OCI-LY3 (cell line): Measurements from ENCODE around the gene KCTD2.
"Not testable (repeated sequence)": the region's sequence is repeated elsewhere in the genome, so short reads cannot be mapped to it uniquely, and the experiment has no call there.

Experiments used
- CTCF ChIP-seq: fragments of 200-600, 300-600 bp; sonication (generic); IDR thresholded peaks from 2 replicates; pipeline ENCODE4 v1.5.1; 2014; ENCODE audit warnings: antibody characterized with exemption, low read length, low read depth
- EZH2phosphoT487 ChIP-seq: fragments of 200-600 bp; shearing (Covaris generic); IDR thresholded peaks from 2 replicates; pipeline ENCODE4 v1.6.1; 2018; ENCODE audit warnings: antibody characterized with exemption, mixed run types, low read depth

DNA sequence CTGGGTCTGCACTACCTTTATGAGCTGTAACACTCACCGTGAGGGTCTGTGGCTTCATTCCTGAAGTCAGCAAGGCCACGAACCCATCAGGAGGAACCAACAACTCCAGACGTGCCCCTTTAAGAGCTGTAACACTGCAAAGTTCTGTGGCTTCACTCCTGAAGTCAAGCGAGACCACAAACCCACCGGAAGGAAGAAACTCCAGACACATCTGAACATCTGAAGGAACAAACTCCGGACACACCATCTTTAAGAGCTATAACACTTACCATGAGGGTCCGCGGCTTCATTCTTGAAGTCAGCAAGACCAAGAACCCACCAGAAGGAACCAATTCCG is 21.7 kb upstream of the KCTD2 start:
- TF ChIP-seq CTCF, EZH2phosphoT487: not testable (repeated sequence)
